WTC11 (cell line): ENCODE results near the gene SMIM22. TPM values are rescaled to one million over a fixed set of nuclear protein-coding genes. Genes with fewer than 3 reads are reported as not detected.
A peak's percentile ranks its signal among the peaks of the same experiment; 100 is the strongest.

Experiments
- ATAC-seq: fragments of 200-7000 bp; cut with Tn5 transposase; 2 replicates; pipeline ENCODE4 v1.10.0; 2021; ENCODE audit warnings: mild to moderate bottlenecking, moderate library complexity
- CTCF ChIA-PET: fragments of 300-600 bp; sonication (Branson Sonifier 250); formaldehyde crosslinking; loops from one replicate; lab custom pipeline; 2021; ENCODE audit warnings: antibody characterized with exemption; lab: Charles Lee
- POLR2A ChIA-PET: fragments of 350-600 bp; sonication (Branson Sonifier 250); formaldehyde crosslinking; loops from one replicate; lab custom pipeline; 2021; ENCODE audit warnings: antibody characterized with exemption; lab: Charles Lee
- DNase-seq: peaks from one replicate; pipeline ENCODE4 v3.0.0; 2021; ENCODE audit warnings: low spot score
- H3K27ac Mint-ChIP-seq: 2 replicates; pipeline ENCODE4 v1.8.0; 2021; ENCODE audit warnings: mixed read lengths
- H3K27me3 Mint-ChIP-seq: 2 replicates; pipeline ENCODE4 v1.8.0; 2021; ENCODE audit warnings: low read depth, mild to moderate bottlenecking, moderate library complexity, mixed read lengths
- H3K36me3 Mint-ChIP-seq: 2 replicates; pipeline ENCODE4 v1.8.0; 2021; ENCODE audit warnings: mixed read lengths
- H3K4me1 Mint-ChIP-seq: 2 replicates; pipeline ENCODE4 v1.8.0; 2022; ENCODE audit warnings: mixed read lengths
- H3K4me3 Mint-ChIP-seq: 2 replicates; pipeline ENCODE4 v1.8.0; 2021; ENCODE audit warnings: mild to moderate bottlenecking, moderate library complexity, mixed read lengths
- H3K9me3 Mint-ChIP-seq: 2 replicates; pipeline ENCODE4 v1.8.0; 2021; ENCODE audit warnings: mixed read lengths
- EMX1 ChIP-seq: fragments of 250-450 bp; sonication (Bioruptor Pico); IDR thresholded peaks from 2 replicates; pipeline ENCODE4 v1.8.0; 2021; ENCODE audit warnings: mild to moderate bottlenecking
- ETV6 ChIP-seq: sonication (generic); formaldehyde crosslinking; IDR thresholded peaks from 2 replicates; pipeline ENCODE4 v1.8.1; 2022; ENCODE audit warnings: mild to moderate bottlenecking, missing genetic modification reagents
- GABPB1 ChIP-seq: sonication (generic); formaldehyde crosslinking; IDR thresholded peaks from 2 replicates; pipeline ENCODE4 v1.8.1; 2023; ENCODE audit warnings: mild to moderate bottlenecking, missing genetic modification reagents
- HMGA2 ChIP-seq: fragments of 250-450 bp; sonication (Bioruptor Pico); IDR thresholded peaks from 2 replicates; pipeline ENCODE4 v1.4.0; 2021; ENCODE audit warnings: mild to moderate bottlenecking, moderate library complexity
- NR3C1 ChIP-seq: sonication (generic); formaldehyde crosslinking; conservative IDR thresholded peaks from 2 replicates; pipeline ENCODE4 v1.8.1; 2023; ENCODE audit warnings: low read depth, mild to moderate bottlenecking, missing genetic modification reagents
- OVOL2 ChIP-seq: fragments of 250-450 bp; sonication (Bioruptor Pico); IDR thresholded peaks from 2 replicates; pipeline ENCODE4 v1.9.0; 2021; ENCODE audit warnings: mild to moderate bottlenecking, borderline replicate concordance
- PRRX2 ChIP-seq: fragments of 250-450 bp; sonication (Bioruptor Pico); IDR thresholded peaks from 2 replicates; pipeline ENCODE4 v1.8.0; 2021; ENCODE audit warnings: mild to moderate bottlenecking
- RELA ChIP-seq: sonication (generic); formaldehyde crosslinking; IDR thresholded peaks from 2 replicates; pipeline ENCODE4 v1.8.1; 2022; ENCODE audit warnings: missing genetic modification reagents, mild to moderate bottlenecking, borderline replicate concordance
- SOX15 ChIP-seq: fragments of 250-450 bp; sonication (Bioruptor Pico); IDR thresholded peaks from 2 replicates; pipeline ENCODE4 v1.9.0; 2021; ENCODE audit warnings: mild to moderate bottlenecking
- ZNF121 ChIP-seq: sonication (generic); formaldehyde crosslinking; IDR thresholded peaks from 2 replicates; pipeline ENCODE4 v1.8.0; 2023; ENCODE audit warnings: missing genetic modification reagents
- ZNF263 ChIP-seq: sonication (generic); formaldehyde crosslinking; IDR thresholded peaks from 2 replicates; pipeline ENCODE4 v1.8.1; 2022; ENCODE audit warnings: low read depth, mild to moderate bottlenecking, moderate library complexity, missing genetic modification reagents
- total RNA-seq: library from RNA; stranded (reverse); gene quantifications from 3 replicates; pipeline ENCODE4 v1.2.3, GENCODE V29; 2021
- TF ChIP-seq, protein P1 (sequence below): fragments of 250-450 bp; sonication (Bioruptor Pico); IDR thresholded peaks from 2 replicates; pipeline ENCODE4 v1.9.0; 2021; ENCODE audit warnings: mild to moderate bottlenecking
- TF ChIP-seq, protein P2 (sequence below): sonication (generic); formaldehyde crosslinking; IDR thresholded peaks from 2 replicates; pipeline ENCODE4 v1.8.0; 2023; ENCODE audit warnings: missing genetic modification reagents, mild to moderate bottlenecking, borderline replicate concordance
- TF ChIP-seq, protein P3 (sequence below): sonication (generic); formaldehyde crosslinking; IDR thresholded peaks from 2 replicates; pipeline ENCODE4 v1.8.0; 2022; ENCODE audit warnings: missing genetic modification reagents
- TF ChIP-seq, protein P4 (sequence below): sonication (generic); formaldehyde crosslinking; IDR thresholded peaks from 2 replicates; pipeline ENCODE4 v1.8.0; 2023; ENCODE audit warnings: missing genetic modification reagents
- TF ChIP-seq, protein P5 (sequence below): sonication (generic); formaldehyde crosslinking; IDR thresholded peaks from 2 replicates; pipeline ENCODE4 v1.8.1; 2022; ENCODE audit warnings: missing genetic modification reagents, borderline replicate concordance
- TF ChIP-seq, protein P6 (sequence below): sonication (generic); formaldehyde crosslinking; IDR thresholded peaks from 2 replicates; pipeline ENCODE4 v1.8.1; 2023; ENCODE audit warnings: mild to moderate bottlenecking, missing genetic modification reagents, moderate library complexity
- TF ChIP-seq, protein P7 (sequence below): fragments of 200-600 bp; IDR thresholded peaks from 2 replicates; pipeline ENCODE4 v1.8.0; 2022; ENCODE audit warnings: antibody characterized with exemption

The SMIM22 gene
- total RNA-seq, 1 experiment from 2014 or later, result not detected

DNA sequence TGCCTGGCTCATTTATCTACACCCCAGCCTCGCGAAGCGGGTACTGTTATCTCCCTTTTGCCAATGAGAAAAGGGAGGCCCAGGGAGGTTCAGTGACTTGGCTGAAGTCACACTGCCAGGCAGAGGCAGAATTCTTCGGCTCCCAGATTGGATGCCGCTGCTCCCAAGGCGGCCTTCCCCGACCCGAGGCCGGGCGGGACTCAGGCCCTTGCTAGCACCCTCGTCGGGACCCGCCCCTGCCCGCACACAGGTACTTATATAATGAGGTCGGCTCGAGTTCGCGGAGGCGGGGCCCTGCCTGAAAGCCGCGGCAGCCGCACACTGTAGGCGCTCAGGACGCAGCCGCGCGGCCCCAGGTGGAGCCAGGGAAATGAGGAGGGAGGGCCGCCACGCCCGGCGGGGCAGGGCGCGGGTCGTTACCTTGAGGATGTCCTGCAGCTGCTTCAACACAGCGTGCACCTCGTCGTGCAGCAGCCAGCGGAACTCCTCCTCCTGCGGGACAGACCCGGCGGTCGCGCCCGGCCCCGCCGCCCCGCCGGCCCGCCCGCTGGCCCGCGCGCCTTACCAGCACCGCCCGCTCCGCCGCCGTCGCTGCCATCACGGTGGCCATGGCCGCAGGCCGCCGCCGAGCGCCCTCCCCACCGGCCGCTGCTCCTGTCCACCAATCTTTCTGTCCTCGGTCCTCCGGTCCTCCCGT lies 6.9 kb downstream of the SMIM22 start, which contains the start of gene ROGDI (continued):
- TF ChIP-seq, protein P1, sequence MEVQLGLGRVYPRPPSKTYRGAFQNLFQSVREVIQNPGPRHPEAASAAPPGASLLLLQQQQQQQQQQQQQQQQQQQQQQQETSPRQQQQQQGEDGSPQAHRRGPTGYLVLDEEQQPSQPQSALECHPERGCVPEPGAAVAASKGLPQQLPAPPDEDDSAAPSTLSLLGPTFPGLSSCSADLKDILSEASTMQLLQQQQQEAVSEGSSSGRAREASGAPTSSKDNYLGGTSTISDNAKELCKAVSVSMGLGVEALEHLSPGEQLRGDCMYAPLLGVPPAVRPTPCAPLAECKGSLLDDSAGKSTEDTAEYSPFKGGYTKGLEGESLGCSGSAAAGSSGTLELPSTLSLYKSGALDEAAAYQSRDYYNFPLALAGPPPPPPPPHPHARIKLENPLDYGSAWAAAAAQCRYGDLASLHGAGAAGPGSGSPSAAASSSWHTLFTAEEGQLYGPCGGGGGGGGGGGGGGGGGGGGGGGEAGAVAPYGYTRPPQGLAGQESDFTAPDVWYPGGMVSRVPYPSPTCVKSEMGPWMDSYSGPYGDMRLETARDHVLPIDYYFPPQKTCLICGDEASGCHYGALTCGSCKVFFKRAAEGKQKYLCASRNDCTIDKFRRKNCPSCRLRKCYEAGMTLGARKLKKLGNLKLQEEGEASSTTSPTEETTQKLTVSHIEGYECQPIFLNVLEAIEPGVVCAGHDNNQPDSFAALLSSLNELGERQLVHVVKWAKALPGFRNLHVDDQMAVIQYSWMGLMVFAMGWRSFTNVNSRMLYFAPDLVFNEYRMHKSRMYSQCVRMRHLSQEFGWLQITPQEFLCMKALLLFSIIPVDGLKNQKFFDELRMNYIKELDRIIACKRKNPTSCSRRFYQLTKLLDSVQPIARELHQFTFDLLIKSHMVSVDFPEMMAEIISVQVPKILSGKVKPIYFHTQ (CRISPR knock-in tag), result no peak
- TF ChIP-seq OVOL2 (CRISPR knock-in tag) (no peak), ETV6 (CRISPR knock-in tag) (0 out of 2 replicates have a peak, but pooled peaks have one; percentile 35), HMGA2 (no peak)
- TF ChIP-seq, protein P2, sequence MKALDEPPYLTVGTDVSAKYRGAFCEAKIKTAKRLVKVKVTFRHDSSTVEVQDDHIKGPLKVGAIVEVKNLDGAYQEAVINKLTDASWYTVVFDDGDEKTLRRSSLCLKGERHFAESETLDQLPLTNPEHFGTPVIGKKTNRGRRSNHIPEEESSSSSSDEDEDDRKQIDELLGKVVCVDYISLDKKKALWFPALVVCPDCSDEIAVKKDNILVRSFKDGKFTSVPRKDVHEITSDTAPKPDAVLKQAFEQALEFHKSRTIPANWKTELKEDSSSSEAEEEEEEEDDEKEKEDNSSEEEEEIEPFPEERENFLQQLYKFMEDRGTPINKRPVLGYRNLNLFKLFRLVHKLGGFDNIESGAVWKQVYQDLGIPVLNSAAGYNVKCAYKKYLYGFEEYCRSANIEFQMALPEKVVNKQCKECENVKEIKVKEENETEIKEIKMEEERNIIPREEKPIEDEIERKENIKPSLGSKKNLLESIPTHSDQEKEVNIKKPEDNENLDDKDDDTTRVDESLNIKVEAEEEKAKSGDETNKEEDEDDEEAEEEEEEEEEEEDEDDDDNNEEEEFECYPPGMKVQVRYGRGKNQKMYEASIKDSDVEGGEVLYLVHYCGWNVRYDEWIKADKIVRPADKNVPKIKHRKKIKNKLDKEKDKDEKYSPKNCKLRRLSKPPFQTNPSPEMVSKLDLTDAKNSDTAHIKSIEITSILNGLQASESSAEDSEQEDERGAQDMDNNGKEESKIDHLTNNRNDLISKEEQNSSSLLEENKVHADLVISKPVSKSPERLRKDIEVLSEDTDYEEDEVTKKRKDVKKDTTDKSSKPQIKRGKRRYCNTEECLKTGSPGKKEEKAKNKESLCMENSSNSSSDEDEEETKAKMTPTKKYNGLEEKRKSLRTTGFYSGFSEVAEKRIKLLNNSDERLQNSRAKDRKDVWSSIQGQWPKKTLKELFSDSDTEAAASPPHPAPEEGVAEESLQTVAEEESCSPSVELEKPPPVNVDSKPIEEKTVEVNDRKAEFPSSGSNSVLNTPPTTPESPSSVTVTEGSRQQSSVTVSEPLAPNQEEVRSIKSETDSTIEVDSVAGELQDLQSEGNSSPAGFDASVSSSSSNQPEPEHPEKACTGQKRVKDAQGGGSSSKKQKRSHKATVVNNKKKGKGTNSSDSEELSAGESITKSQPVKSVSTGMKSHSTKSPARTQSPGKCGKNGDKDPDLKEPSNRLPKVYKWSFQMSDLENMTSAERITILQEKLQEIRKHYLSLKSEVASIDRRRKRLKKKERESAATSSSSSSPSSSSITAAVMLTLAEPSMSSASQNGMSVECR (CRISPR knock-in tag), result peak; percentile 76; the same call in 1 of the 2 replicates
- TF ChIP-seq, protein P3, sequence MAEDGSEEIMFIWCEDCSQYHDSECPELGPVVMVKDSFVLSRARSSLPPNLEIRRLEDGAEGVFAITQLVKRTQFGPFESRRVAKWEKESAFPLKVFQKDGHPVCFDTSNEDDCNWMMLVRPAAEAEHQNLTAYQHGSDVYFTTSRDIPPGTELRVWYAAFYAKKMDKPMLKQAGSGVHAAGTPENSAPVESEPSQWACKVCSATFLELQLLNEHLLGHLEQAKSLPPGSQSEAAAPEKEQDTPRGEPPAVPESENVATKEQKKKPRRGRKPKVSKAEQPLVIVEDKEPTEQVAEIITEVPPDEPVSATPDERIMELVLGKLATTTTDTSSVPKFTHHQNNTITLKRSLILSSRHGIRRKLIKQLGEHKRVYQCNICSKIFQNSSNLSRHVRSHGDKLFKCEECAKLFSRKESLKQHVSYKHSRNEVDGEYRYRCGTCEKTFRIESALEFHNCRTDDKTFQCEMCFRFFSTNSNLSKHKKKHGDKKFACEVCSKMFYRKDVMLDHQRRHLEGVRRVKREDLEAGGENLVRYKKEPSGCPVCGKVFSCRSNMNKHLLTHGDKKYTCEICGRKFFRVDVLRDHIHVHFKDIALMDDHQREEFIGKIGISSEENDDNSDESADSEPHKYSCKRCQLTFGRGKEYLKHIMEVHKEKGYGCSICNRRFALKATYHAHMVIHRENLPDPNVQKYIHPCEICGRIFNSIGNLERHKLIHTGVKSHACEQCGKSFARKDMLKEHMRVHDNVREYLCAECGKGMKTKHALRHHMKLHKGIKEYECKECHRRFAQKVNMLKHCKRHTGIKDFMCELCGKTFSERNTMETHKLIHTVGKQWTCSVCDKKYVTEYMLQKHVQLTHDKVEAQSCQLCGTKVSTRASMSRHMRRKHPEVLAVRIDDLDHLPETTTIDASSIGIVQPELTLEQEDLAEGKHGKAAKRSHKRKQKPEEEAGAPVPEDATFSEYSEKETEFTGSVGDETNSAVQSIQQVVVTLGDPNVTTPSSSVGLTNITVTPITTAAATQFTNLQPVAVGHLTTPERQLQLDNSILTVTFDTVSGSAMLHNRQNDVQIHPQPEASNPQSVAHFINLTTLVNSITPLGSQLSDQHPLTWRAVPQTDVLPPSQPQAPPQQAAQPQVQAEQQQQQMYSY, result no peak

DNA sequence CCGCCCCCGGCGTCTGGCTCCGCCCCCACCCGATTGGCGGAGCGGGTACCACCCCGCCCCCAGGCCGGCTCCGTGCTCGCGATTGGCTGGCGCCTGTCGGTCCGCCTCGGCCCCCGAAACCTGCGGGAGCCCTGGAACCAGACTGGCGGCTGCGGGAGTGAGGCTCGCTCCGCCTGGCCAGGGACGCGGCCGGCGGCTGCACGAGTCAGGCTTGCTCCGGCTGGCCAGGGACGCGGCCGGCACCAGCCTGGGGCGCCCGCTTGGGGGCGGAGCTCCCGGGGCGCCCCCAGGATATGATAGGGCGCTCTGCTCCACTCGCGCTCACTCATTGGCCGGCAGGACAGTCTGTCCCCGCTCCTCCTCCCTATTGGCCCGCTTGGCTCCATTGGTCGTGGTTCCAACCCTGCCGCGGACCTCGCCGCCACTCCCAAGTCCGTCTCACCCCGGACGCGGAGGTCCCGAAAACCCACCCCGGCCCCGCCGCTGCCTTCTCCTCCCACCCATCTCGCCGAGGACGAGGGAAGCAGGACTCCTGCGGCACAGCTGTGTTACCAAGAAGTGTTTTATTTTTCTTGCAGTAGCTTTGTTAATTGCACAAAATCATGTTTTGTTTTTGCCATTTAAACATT lies 7.6 kb downstream of the SMIM22 start:
- CTCF ChIA-PET, result interaction anchor here (0.6 to 2.5 kb wide), 10 partner anchors 12 to 152 kb away, joined by 3 to 11 read pairs (median 3); partner anchors contain the start of genes ANKS3, DNAAF8 and NUDT16L1
- peak overlapping the region; percentile 78 for H3K4me3 Mint-ChIP-seq
- H3K36me3 Mint-ChIP-seq, result peaks cover 15% of the 10 kb centered on the region
- no peaks in the 10 kb centered on the region for H3K27me3 Mint-ChIP-seq
- peak overlapping the region; percentile 63; the same call in 1 of the 2 replicates for H3K27ac Mint-ChIP-seq
- POLR2A ChIA-PET, result interaction anchor here (0.5 to 2.8 kb wide), 6 partner anchors 9 to 156 kb away, joined by 3 to 16 read pairs (median 6); partner anchors contain the start of genes ANKS3, DNAAF8, SEPTIN12 and ZNF500
- peaks cover 18% of the 10 kb centered on the region for H3K4me1 Mint-ChIP-seq
- DNase-seq, result peak; percentile 91
- H3K9me3 Mint-ChIP-seq, result no peaks in the 10 kb centered on the region
- peak; percentile 92 for ATAC-seq
- TF ChIP-seq PRRX2 (no peak; the same call in 1 of the 2 replicates), EMX1 (CRISPR knock-in tag) (0 out of 2 replicates have a peak, but pooled peaks have one; percentile 36), ZNF263 (CRISPR knock-in tag) (peak; percentile 56; the same call in 1 of the 2 replicates), SOX15 (CRISPR knock-in tag) (no peak), RELA (CRISPR knock-in tag) (peak; percentile 71; the same call in 1 of the 2 replicates), GABPB1 (no peak), NR3C1 (CRISPR knock-in tag) (no peak), ZNF121 (CRISPR knock-in tag) (no peak)
- TF ChIP-seq, protein P4, sequence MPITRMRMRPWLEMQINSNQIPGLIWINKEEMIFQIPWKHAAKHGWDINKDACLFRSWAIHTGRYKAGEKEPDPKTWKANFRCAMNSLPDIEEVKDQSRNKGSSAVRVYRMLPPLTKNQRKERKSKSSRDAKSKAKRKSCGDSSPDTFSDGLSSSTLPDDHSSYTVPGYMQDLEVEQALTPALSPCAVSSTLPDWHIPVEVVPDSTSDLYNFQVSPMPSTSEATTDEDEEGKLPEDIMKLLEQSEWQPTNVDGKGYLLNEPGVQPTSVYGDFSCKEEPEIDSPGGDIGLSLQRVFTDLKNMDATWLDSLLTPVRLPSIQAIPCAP (CRISPR knock-in tag), result no peak
- TF ChIP-seq, protein P5, sequence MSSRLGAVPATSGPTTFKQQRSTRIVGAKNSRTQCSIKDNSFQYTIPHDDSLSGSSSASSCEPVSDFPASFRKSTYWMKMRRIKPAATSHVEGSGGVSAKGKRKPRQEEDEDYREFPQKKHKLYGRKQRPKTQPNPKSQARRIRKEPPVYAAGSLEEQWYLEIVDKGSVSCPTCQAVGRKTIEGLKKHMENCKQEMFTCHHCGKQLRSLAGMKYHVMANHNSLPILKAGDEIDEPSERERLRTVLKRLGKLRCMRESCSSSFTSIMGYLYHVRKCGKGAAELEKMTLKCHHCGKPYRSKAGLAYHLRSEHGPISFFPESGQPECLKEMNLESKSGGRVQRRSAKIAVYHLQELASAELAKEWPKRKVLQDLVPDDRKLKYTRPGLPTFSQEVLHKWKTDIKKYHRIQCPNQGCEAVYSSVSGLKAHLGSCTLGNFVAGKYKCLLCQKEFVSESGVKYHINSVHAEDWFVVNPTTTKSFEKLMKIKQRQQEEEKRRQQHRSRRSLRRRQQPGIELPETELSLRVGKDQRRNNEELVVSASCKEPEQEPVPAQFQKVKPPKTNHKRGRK (CRISPR knock-in tag), result no peak
- TF ChIP-seq, protein P6, sequence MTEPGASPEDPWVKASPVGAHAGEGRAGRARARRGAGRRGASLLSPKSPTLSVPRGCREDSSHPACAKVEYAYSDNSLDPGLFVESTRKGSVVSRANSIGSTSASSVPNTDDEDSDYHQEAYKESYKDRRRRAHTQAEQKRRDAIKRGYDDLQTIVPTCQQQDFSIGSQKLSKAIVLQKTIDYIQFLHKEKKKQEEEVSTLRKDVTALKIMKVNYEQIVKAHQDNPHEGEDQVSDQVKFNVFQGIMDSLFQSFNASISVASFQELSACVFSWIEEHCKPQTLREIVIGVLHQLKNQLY (CRISPR knock-in tag), result no peak
- TF ChIP-seq, protein P7, sequence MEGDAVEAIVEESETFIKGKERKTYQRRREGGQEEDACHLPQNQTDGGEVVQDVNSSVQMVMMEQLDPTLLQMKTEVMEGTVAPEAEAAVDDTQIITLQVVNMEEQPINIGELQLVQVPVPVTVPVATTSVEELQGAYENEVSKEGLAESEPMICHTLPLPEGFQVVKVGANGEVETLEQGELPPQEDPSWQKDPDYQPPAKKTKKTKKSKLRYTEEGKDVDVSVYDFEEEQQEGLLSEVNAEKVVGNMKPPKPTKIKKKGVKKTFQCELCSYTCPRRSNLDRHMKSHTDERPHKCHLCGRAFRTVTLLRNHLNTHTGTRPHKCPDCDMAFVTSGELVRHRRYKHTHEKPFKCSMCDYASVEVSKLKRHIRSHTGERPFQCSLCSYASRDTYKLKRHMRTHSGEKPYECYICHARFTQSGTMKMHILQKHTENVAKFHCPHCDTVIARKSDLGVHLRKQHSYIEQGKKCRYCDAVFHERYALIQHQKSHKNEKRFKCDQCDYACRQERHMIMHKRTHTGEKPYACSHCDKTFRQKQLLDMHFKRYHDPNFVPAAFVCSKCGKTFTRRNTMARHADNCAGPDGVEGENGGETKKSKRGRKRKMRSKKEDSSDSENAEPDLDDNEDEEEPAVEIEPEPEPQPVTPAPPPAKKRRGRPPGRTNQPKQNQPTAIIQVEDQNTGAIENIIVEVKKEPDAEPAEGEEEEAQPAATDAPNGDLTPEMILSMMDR, result no peak
